Epithelial cell of proximal tubule (primary cell): Measurements from ENCODE around the gene DDRGK1. TPM values are rescaled to one million over a fixed set of nuclear protein-coding genes. Genes with fewer than 3 reads are reported as not detected.

ENCODE experiments used
- DNase-seq: peaks from one replicate; pipeline ENCODE4 v3.0.0-alpha.2; 2011; ENCODE audit warnings: low read depth
- H3K4me3 ChIP-seq: 2 replicates; pipeline ENCODE4 v1.5.1; 2011; ENCODE audit warnings: low read depth, mild to moderate bottlenecking, low read length
- total RNA-seq: library from RNA; depleted of rRNA; stranded (reverse); fragments of >200 nt; gene quantifications from 2 replicates; pipeline ENCODE4 v1.2.3, GENCODE V29; 2015
- TF ChIP-seq, protein P1 (sequence below): conservative IDR thresholded peaks from 2 replicates; pipeline ENCODE4 v1.5.1; 2012; ENCODE audit warnings: low read depth, mild to moderate bottlenecking, low read length

Gene DDRGK1
- total RNA-seq, 1 donor from 2014 or later: 63.5 TPM

DNA sequence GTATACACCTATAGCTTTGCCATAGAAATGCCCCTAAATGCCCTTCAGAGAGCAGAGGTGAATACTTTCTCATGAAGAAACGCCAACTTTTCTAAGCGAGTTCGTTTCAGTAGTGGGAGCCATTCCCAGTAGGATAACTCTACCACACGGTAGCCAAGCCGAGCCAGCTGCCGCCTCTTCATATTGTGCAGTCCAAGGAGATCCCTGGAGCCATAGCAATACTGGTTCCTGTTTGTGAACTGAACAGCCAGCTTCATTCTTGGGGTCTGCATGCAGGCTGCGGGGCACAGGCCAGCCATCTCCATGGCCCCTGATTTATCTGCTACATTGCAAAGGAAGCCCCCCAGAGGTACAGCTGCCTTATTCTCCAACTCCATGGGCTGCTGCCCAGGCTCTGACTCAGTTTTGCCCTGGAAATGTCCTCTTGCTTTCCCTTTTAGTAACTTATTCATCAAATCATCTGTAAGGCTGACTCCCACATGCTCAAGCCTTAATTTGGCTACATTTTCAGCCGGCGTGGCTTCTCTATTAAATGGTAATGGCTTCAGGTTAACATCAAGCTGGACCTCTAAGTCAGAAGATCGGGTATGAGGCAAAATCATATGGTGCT lies 57.6 kb downstream of the DDRGK1 start:
- TF ChIP-seq, protein P1, sequence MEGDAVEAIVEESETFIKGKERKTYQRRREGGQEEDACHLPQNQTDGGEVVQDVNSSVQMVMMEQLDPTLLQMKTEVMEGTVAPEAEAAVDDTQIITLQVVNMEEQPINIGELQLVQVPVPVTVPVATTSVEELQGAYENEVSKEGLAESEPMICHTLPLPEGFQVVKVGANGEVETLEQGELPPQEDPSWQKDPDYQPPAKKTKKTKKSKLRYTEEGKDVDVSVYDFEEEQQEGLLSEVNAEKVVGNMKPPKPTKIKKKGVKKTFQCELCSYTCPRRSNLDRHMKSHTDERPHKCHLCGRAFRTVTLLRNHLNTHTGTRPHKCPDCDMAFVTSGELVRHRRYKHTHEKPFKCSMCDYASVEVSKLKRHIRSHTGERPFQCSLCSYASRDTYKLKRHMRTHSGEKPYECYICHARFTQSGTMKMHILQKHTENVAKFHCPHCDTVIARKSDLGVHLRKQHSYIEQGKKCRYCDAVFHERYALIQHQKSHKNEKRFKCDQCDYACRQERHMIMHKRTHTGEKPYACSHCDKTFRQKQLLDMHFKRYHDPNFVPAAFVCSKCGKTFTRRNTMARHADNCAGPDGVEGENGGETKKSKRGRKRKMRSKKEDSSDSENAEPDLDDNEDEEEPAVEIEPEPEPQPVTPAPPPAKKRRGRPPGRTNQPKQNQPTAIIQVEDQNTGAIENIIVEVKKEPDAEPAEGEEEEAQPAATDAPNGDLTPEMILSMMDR: no peak
- H3K4me3 ChIP-seq: no peak overlapping the region
- DNase-seq: no peak

DNA sequence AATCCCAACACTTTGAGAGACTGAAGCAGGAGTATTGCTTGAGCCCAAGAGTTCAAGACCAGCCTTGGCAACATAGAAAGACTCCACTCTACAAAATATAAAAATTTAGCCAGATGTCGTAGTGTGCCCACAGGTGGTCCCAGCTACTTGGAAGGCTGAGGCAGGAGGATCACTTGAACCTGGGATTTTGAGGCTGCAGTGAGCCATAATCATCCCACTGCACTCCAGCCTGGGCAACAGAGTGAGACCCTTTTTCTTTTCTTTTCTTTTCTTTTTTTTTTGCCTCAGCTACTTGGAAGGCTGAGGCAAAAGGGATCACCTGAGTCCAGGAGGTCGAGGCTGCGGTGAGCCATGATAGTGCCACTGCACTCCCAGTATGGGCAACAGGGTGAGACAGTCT lies 62.7 kb downstream of the DDRGK1 start:
- no peak overlapping the region for H3K4me3 ChIP-seq
- TF ChIP-seq, protein P1: no peak
- DNase-seq: no peak

Other genes starting within 250 kb of the DDRGK1 start
- not detected in 2 replicates for gene GNRH2, start 161.1 kb downstream of the DDRGK1 start, total RNA-seq
- 107 and 128 TPM in 2 replicates for gene MRPS26, start 158.6 kb downstream of the DDRGK1 start, total RNA-seq
- gene OXT, start 133.1 kb downstream of the DDRGK1 start, total RNA-seq: 0.43 TPM in 1 of 2 replicates, not detected in the other
- not detected in 2 replicates for gene AVP, start 120.0 kb downstream of the DDRGK1 start, total RNA-seq
- gene FASTKD5, start 44.8 kb downstream of the DDRGK1 start, total RNA-seq: 15.3 and 21.8 TPM in 2 replicates
- gene UBOX5, start 44.8 kb downstream of the DDRGK1 start, total RNA-seq: 3.6 and 4.3 TPM in 2 replicates
- gene LZTS3, start 31.1 kb downstream of the DDRGK1 start, total RNA-seq: 3.1 and 15.8 TPM in 2 replicates
- gene ITPA, start 4.8 kb upstream of the DDRGK1 start, total RNA-seq: 68.3 and 106 TPM in 2 replicates
- 3.6 and 5.1 TPM in 2 replicates for gene SLC4A11, start 34.5 kb upstream of the DDRGK1 start, total RNA-seq
- gene DNAAF9, start 203.0 kb upstream of the DDRGK1 start, total RNA-seq: 3.5 and 7.7 TPM in 2 replicates